ENCODE data around the gene SPATA2L. TPM values are rescaled to one million over a fixed set of nuclear protein-coding genes. Genes with fewer than 3 reads are reported as not detected.
"Not testable (repeated sequence)": the region's sequence is repeated elsewhere in the genome, so short reads cannot be mapped to it uniquely, and the experiment has no call there.

Gene SPATA2L
- total and polyA plus RNA-seq, 2 of the 8 experiments (the other 6 are each of a cell fraction or from before 2014, with no cell fraction given) = 9.3 to 12.5 TPM

GRCh38 chr16:89689621-89690020, 11.9 kb downstream of the SPATA2L start:
- H2BK5ac ChIP-seq (ENCODE audit: low read depth, low read length) = not testable (repeated sequence)
- ChIA-PET POLR2A (ENCODE audit: partially characterized antibody) (interaction anchor here (1.0 to 4.8 kb wide), 6 partner anchors 10 to 128 kb away, joined by 3 to 59 read pairs (median 4); partner anchors contain the start of gene SPATA2L), CTCF (ENCODE audit: partially characterized antibody) (interaction anchor here (0.7 to 2.6 kb wide), 3 partner anchors 10 to 105 kb away, joined by 4 to 16 read pairs (median 5); no protein-coding TSS in a partner anchor)

More at GRCh38 chr16:89689621-89690020, 11.9 kb downstream of the SPATA2L start:
- H3K4me3 ChIP-seq (ENCODE audit: extremely low read depth in 1 of 4, insufficient read depth in 2 of 4, low read depth in 3 of 4, low read length in 4 of 4); DNase-seq (ENCODE audit: low read depth in 1 of 2, low spot score in 2 of 2); H3K14ac ChIP-seq (ENCODE audit: insufficient read length); H3K27me3 ChIP-seq (replicated peaks in 1 of 4; ENCODE audit: control insufficient read depth in 3 of 4, extremely low read depth in 1 of 4, insufficient read depth in 3 of 4, low read length in 3 of 4); H3K27ac ChIP-seq (ENCODE audit: low read depth, low read length); H2AK5ac ChIP-seq (ENCODE audit: low read depth, low read length); H2AFZ ChIP-seq (ENCODE audit: low read length); H2BK15ac ChIP-seq (ENCODE audit: low read length); H2BK20ac ChIP-seq (ENCODE audit: low read length); H2BK12ac ChIP-seq (ENCODE audit: low read depth, low read length); FAIRE-seq; H3K23me2 ChIP-seq (ENCODE audit: low read depth, low read length); H3K18ac ChIP-seq (ENCODE audit: extremely low read depth, low read length); H3K9ac ChIP-seq (replicated peaks in 1 of 4; ENCODE audit: extremely low read depth in 1 of 4, low read depth in 3 of 4, low read length in 3 of 4); H4K91ac ChIP-seq (replicated peaks; ENCODE audit: insufficient read length, low read length); H3K23ac ChIP-seq (ENCODE audit: insufficient read length); H3K56ac ChIP-seq (replicated peaks; ENCODE audit: insufficient read length, low read depth, low read length); H3K4me1 ChIP-seq (replicated peaks in 1 of 4; ENCODE audit: control insufficient read depth in 3 of 4, insufficient read depth in 4 of 4, low read length in 3 of 4); H3K4me2 ChIP-seq (ENCODE audit: insufficient read depth in 1 of 2, low read depth in 2 of 2, low read length in 2 of 2); H4K5ac ChIP-seq (ENCODE audit: insufficient read length, low read depth, low read length); H3K4ac ChIP-seq (replicated peaks; ENCODE audit: insufficient read length, low read depth, low read length); H4K8ac ChIP-seq (ENCODE audit: extremely low read depth, insufficient read depth, low read length); H2BK120ac ChIP-seq (replicated peaks; ENCODE audit: low read depth, low read length): not testable (repeated sequence)
- Histone ChIP-seq H3K36me3 (ENCODE audit: control insufficient read depth in 2 of 4, insufficient read depth in 4 of 4, low read length in 3 of 4) (peaks cover 3 to 31% (median 20%) of the 10 kb centered on the region in 4 experiments; a peak in 7 of 8 replicates), H3K9me3 (ENCODE audit: insufficient read depth in 2 of 2, low read depth in 1 of 2, low read length in 1 of 2) (peaks cover 10 to 13% of the 10 kb centered on the region in 2 experiments; a peak in 3 of 4 replicates), H3K79me2 (ENCODE audit: control insufficient read depth in 1 of 2, insufficient read depth in 2 of 2, low read length in 2 of 2) (peaks cover 0 to 11% of the 10 kb centered on the region in 2 experiments; a peak in 1 of 4 replicates), H3K79me1 (ENCODE audit: low read depth, low read length) (peaks cover 11% of the 10 kb centered on the region), H4K20me1 (replicated peaks in 1 of 2; ENCODE audit: control insufficient read depth in 1 of 2, insufficient read depth in 2 of 2, low read length in 2 of 2) (peaks cover 0 to 17% of the 10 kb centered on the region in 2 experiments)
- WGBS, 2 experiments (ENCODE audit: extremely low coverage in 1 of 2, insufficient coverage in 1 of 2, insufficient read length in 1 of 2, insufficient replicate concordance in 2 of 2, low coverage in 1 of 2, low lambda C conversion rate in 2 of 2, missing lambda C conversion rate in 1 of 2) = 94% methylated on average over 4 of the region's 4 CpGs; no CpG with 5 or more reads in 1 of the 2 experiments

Data from H1 (cell line).